Fibroblast of skin of scalp (primary cell): Measurements from ENCODE around the gene N4BP2L1.
"Not testable (repeated sequence)": the region's sequence is repeated elsewhere in the genome, so short reads cannot be mapped to it uniquely, and the experiment has no call there.

Experiments used
- DNase-seq: peaks from one replicate; pipeline ENCODE4 v3.0.0-alpha.2; 2013

Gene N4BP2L1

DNA sequence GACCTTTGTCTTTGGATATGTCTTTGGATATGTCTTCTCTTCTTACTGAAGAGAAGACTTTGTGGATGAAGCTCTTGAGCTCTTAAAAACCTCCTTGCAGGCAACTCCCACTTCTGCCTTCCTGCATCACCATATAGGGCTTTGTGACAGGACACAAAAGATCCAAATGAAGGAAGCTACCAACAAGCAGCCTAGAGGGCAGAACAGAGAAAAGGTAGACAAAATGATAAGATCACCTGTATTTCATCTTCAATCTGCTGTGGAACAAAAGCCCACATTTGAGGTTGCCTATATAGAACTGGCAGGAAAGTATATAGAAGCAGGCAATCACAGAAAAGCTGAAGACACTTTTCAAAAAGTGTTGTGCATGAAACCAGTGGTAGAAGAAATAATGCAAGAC, 42.5 kb downstream of the N4BP2L1 start:
- DNase-seq, result no peak

DNA sequence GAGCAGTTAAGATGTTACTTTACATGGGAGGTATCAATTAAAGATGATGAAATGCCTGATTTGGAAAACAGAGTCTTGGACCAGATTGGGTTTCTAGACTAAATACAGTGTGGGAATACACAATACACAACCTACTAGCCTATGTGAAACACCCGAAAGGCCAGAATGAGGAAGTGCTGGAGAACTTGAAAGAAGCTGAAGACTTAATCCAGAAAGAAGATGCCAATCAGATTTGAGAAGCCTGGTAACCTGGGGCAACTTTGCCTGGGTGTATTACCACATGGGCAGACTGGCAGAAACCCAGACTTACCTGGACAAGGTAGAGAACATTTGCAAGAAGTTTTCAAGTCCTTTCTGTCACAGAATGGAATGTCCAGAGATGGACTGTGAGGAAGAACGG, 43.2 kb downstream of the N4BP2L1 start:
- DNase-seq, result no peak

GRCh38 chr13:32383836-32384618, 43.9 kb downstream of the N4BP2L1 start:
- no peak for DNase-seq

DNA sequence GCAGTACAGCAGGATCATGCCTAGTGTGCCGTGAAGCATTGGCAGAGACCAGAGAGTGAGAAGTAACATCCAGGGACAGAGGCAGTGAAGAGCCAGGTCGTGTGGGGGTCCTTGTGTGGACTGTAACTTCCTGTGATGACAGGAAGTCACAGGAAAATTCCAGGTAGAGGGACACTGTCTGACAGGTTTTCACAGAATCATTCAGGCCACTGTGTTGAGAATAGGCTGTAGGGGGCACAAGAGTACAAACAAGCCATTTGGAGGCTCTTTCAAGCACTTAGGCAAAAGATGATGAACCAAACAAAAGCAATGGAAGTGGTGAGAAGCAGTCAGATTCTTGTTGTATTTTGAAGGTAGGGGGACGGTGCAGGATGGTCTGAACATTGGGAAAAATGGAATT, 46.4 kb downstream of the N4BP2L1 start:
- DNase-seq, result peak; percentile 39

DNA sequence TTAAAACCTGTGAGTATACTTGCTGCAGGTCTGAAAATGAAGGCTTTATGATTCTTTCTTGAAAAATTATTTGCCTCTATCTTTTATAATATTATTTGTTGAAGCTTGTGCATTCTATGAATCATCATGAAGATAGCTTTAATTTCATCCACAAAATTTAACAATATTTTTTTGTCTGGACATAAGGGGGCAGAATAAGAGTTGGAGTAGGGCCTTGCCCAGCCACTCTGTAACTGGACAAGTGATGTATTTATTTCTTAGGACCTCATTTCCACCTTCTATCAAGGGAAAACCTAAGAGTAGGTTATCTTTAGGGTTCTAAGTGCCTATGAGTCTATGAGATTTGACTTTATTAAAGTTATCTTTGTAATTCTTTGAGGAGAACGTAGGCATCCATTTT, 49.9 kb downstream of the N4BP2L1 start:
- no peak for DNase-seq

GRCh38 chr13:32376642-32377415, 51.1 kb downstream of the N4BP2L1 start:
- DNase-seq, result no peak

GRCh38 chr13:32370805-32371204, 57.1 kb downstream of the N4BP2L1 start:
- DNase-seq, result no peak

DNA sequence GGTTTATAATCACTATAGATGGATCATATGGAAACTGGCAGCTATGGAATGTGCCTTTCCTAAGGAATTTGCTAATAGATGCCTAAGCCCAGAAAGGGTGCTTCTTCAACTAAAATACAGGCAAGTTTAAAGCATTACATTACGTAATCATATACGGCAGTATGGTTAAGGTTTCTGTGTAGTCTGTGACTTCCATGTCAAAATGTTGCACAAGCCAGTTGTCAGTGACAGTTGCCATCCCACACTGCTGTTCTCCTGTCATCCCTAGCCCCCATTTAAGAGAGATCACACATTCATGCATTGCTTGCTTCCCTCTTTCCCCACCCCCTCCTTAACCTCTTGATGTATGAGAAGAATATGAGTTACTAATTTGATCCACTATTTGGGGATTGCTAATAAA, 65.4 kb downstream of the N4BP2L1 start:
- no peak for DNase-seq

DNA sequence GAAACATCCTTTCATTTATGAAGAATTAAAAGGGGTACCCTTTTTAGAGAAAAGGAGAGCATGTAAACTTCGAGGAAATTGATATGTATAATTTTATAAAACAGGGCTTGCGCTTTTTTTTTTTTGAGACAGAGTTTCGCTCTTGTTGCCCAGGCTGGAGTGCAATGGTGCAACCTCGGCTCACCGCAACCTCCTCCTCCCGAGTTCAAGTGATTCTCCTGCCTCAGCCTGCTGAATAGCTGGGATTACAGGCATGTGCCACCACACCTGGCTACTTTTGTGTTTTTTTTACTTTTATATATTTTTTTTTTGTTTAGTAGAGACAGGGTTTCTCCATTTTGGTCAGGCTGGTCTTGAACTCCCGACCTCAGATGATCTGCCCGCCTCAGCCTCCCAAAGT, 72.0 kb downstream of the N4BP2L1 start:
- not testable (repeated sequence) for DNase-seq

GRCh38 chr13:32354040-32354439, 73.9 kb downstream of the N4BP2L1 start:
- DNase-seq, result no peak

DNA sequence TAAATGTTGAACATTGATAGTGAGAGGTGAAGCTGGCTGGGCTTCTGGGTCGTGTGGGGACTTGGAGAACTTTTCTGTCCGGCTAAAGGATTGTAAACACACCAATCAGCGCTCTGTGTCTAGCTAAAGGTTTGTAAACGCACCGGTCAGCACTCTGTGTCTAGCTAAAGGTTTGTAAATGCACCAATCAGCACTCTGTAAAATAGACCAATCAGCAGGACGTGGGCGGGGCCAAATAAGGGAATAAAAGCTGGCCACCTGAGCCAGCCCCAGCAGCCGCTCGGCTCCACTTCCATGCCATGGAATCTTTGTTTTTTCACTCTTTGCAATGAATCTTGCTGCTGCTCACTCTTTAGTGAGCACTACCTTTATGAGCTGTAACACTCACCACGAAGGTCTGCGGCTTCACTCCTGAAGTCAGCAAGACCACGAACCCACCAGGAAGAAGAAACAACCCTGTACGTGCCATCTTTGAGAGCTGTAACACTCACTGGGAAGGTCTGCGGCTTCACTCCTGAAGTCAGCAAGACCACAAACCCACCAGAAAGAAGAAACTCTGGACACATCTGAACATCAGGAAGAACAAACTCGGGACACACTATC, 77.0 kb downstream of the N4BP2L1 start:
- DNase-seq, result not testable (repeated sequence)
